HAP-1 (cell line): Measurements from ENCODE around the gene LRAT.
"Not testable (repeated sequence)": the region's sequence is repeated elsewhere in the genome, so short reads cannot be mapped to it uniquely, and the experiment has no call there.

ENCODE experiments used
- DNase-seq, 2 experiments: peaks; one replicate each; pipeline ENCODE4 v3.0.0-alpha.2; 2016 to 2020; ENCODE audit warnings: low spot score in 2 of 2
- H3K27me3 ChIP-seq: fragments of 250-450 bp; sonication (Bioruptor Pico); 2 replicates; pipeline ENCODE4 v1.5.1; 2020; ENCODE audit warnings: low read depth, mild to moderate bottlenecking, moderate library complexity
- H3K36me3 ChIP-seq: fragments of 250-450 bp; sonication (Bioruptor Pico); replicated peaks from 2 replicates; pipeline ENCODE4 v1.5.1; 2020; ENCODE audit warnings: mild to moderate bottlenecking
- H3K4me1 ChIP-seq: fragments of 250-450 bp; sonication (Bioruptor Pico); 2 replicates; pipeline ENCODE4 v1.5.1; 2020; ENCODE audit warnings: mild to moderate bottlenecking
- H3K4me3 ChIP-seq: fragments of 250-450 bp; sonication (Bioruptor Pico); 2 replicates; pipeline ENCODE4 v1.5.1; 2020; ENCODE audit warnings: mild to moderate bottlenecking, moderate library complexity
- H3K9me3 ChIP-seq: fragments of 250-450 bp; sonication (Bioruptor Pico); 2 replicates; pipeline ENCODE4 v1.5.1; 2020; ENCODE audit warnings: mild to moderate bottlenecking, moderate library complexity
- in situ Hi-C: fragments of 300-500 bp; cut with MboI; formaldehyde crosslinking; loops from 3 replicates; pipeline ENCODE4 v1.14.3; 2020; ENCODE audit warnings: low sequenced_read_pairs, inconsistent platforms, mixed read lengths

Gene LRAT

GRCh38 chr4:154743683-154744340, at the start of gene LRAT:
Gene LRAT, plus strand, starts transcription at chr4:154744000. Its CDS starts 327 bp downstream, at chr4:154744327.
- in situ Hi-C loops, result no loop called here
- H3K27me3 ChIP-seq, result peaks cover 18% of the 10 kb centered on the region
- no peak for DNase-seq

GRCh38 chr4:154707877-154708276, 35.9 kb upstream of the LRAT start:
- DNase-seq, result no peak
- in situ Hi-C loops, result no loop called here

More at GRCh38 chr4:154743683-154744340, at the start of gene LRAT:
- H3K36me3 ChIP-seq, result no peaks in the 10 kb centered on the region
- no peak within 1 kb of the TSS for H3K4me3 ChIP-seq
- no peaks in the 10 kb centered on the region for H3K9me3 ChIP-seq
- H3K4me1 ChIP-seq, result no peaks in the 10 kb centered on the region

GRCh38 chr4:154709550-154709949, 34.2 kb upstream of the LRAT start:
- in situ Hi-C loops, result no loop called here
- DNase-seq, result no peak

More at GRCh38 chr4:154707877-154708276, 35.9 kb upstream of the LRAT start:
- H3K27me3 ChIP-seq, result no peaks in the 10 kb centered on the region
- no peaks in the 10 kb centered on the region for H3K4me1 ChIP-seq
- H3K9me3 ChIP-seq, result no peaks in the 10 kb centered on the region
- H3K4me3 ChIP-seq, result no peak overlapping the region
- no peaks in the 10 kb centered on the region for H3K36me3 ChIP-seq

GRCh38 chr4:154711522-154711921, 32.3 kb upstream of the LRAT start:
- DNase-seq, result no peak
- Histone ChIP-seq H3K36me3 (no peaks in the 10 kb centered on the region), H3K27me3 (no peaks in the 10 kb centered on the region), H3K4me3 (no peak overlapping the region), H3K9me3 (no peaks in the 10 kb centered on the region), H3K4me1 (no peaks in the 10 kb centered on the region)
- in situ Hi-C loops, result no loop called here

More at GRCh38 chr4:154709550-154709949, 34.2 kb upstream of the LRAT start:
- Histone ChIP-seq H3K4me3 (no peak overlapping the region), H3K36me3 (no peaks in the 10 kb centered on the region), H3K4me1 (no peaks in the 10 kb centered on the region), H3K27me3 (no peaks in the 10 kb centered on the region), H3K9me3 (no peaks in the 10 kb centered on the region)

- DNase-seq, result no peak
- no peak overlapping the region for H3K4me3 ChIP-seq
- H3K36me3 ChIP-seq, result no peaks in the 10 kb centered on the region
- no peaks in the 10 kb centered on the region for H3K27me3 ChIP-seq
- no peaks in the 10 kb centered on the region for H3K4me1 ChIP-seq
- H3K9me3 ChIP-seq, result no peaks in the 10 kb centered on the region
- in situ Hi-C loops, result no loop called here
Observed at GRCh38 chr4:154714339-154715040, 29.3 kb upstream of the LRAT start.

- in situ Hi-C loops, result no loop called here
- Histone ChIP-seq H3K27me3 (peaks cover 3% of the 10 kb centered on the region; the same call in 1 of the 2 replicates), H3K4me3 (no peak overlapping the region), H3K36me3 (no peaks in the 10 kb centered on the region), H3K4me1 (no peaks in the 10 kb centered on the region), H3K9me3 (no peaks in the 10 kb centered on the region)
- no peak for DNase-seq
Observed at GRCh38 chr4:154719087-154719486, 24.7 kb upstream of the LRAT start.

- peaks cover 3% of the 10 kb centered on the region; the same call in 1 of the 2 replicates for H3K27me3 ChIP-seq
- no peaks in the 10 kb centered on the region for H3K36me3 ChIP-seq
- in situ Hi-C loops, result no loop called here
- DNase-seq, result no peak
- no peak overlapping the region for H3K4me3 ChIP-seq
- no peaks in the 10 kb centered on the region for H3K9me3 ChIP-seq
- H3K4me1 ChIP-seq, result no peaks in the 10 kb centered on the region
Observed at GRCh38 chr4:154720123-154720522, 23.7 kb upstream of the LRAT start.

- no peaks in the 10 kb centered on the region for H3K9me3 ChIP-seq
- no peak overlapping the region for H3K4me3 ChIP-seq
- peaks cover 3% of the 10 kb centered on the region; the same call in 1 of the 2 replicates for H3K27me3 ChIP-seq
- DNase-seq, result no peak
- no peaks in the 10 kb centered on the region for H3K4me1 ChIP-seq
- in situ Hi-C loops, result no loop called here
- no peaks in the 10 kb centered on the region for H3K36me3 ChIP-seq
Observed at GRCh38 chr4:154720618-154721267, 23.1 kb upstream of the LRAT start.

GRCh38 chr4:154722262-154722661, 21.5 kb upstream of the LRAT start:
- H3K4me3 ChIP-seq, result no peak overlapping the region
- in situ Hi-C loops, result no loop called here
- no peaks in the 10 kb centered on the region for H3K9me3 ChIP-seq
- H3K27me3 ChIP-seq, result peaks cover 3% of the 10 kb centered on the region; the same call in 1 of the 2 replicates
- H3K4me1 ChIP-seq, result no peaks in the 10 kb centered on the region
- no peak for DNase-seq
- no peaks in the 10 kb centered on the region for H3K36me3 ChIP-seq

- H3K27me3 ChIP-seq, H3K4me1 ChIP-seq, H3K9me3 ChIP-seq, in situ Hi-C loops, DNase-seq, H3K36me3 ChIP-seq, H3K4me3 ChIP-seq: not testable (repeated sequence)
Observed at GRCh38 chr4:154723601-154724000, 20.2 kb upstream of the LRAT start.

GRCh38 chr4:154727540-154727939, 16.3 kb upstream of the LRAT start:
- no peak for DNase-seq
- Histone ChIP-seq H3K4me3 (no peak overlapping the region), H3K9me3 (no peaks in the 10 kb centered on the region), H3K36me3 (no peaks in the 10 kb centered on the region), H3K4me1 (no peaks in the 10 kb centered on the region), H3K27me3 (peaks cover 3% of the 10 kb centered on the region)
- in situ Hi-C loops, result no loop called here

- H3K4me3 ChIP-seq, result no peak overlapping the region
- no peaks in the 10 kb centered on the region; the same call in none of the 2 replicates for H3K27me3 ChIP-seq
- no peaks in the 10 kb centered on the region for H3K36me3 ChIP-seq
- in situ Hi-C loops, result no loop called here
- DNase-seq, result no peak
- H3K9me3 ChIP-seq, result no peaks in the 10 kb centered on the region
- H3K4me1 ChIP-seq, result no peaks in the 10 kb centered on the region
Observed at GRCh38 chr4:154731756-154732155, 12.0 kb upstream of the LRAT start.

- Histone ChIP-seq H3K4me1 (no peaks in the 10 kb centered on the region), H3K27me3 (no peaks in the 10 kb centered on the region; the same call in none of the 2 replicates), H3K36me3 (no peaks in the 10 kb centered on the region), H3K4me3 (no peak overlapping the region), H3K9me3 (no peaks in the 10 kb centered on the region)
- in situ Hi-C loops, result no loop called here
- no peak for DNase-seq
Observed at GRCh38 chr4:154732669-154733068, 11.1 kb upstream of the LRAT start.

GRCh38 chr4:154736770-154737169, 7.0 kb upstream of the LRAT start:
- Histone ChIP-seq H3K9me3 (no peaks in the 10 kb centered on the region), H3K36me3 (no peaks in the 10 kb centered on the region), H3K4me1 (no peaks in the 10 kb centered on the region), H3K4me3 (no peak overlapping the region), H3K27me3 (peaks cover 2% of the 10 kb centered on the region)
- no peak for DNase-seq
- in situ Hi-C loops, result no loop called here
